HCT116 (cell line): ENCODE results near the gene EEF1A2. TPM values are rescaled to one million over a fixed set of nuclear protein-coding genes. Genes with fewer than 3 reads are reported as not detected.

Source experiments
- ATAC-seq: fragments of 200-7000 bp; cut with Tn5 transposase; 2 replicates; pipeline ENCODE4 v1.9.1; 2020; ENCODE audit warnings: mild to moderate bottlenecking, moderate library complexity
- BruUV-seq: library from RNA; stranded (reverse); fragments of 400-500 nt; replicated peaks from 2 replicates; lab custom pipeline; 2021; lab: Mats Ljungman, UMichigan
- CTCF ChIA-PET: fragments of 300-600 bp; sonication (Branson Sonifier 250); formaldehyde crosslinking; loops from one replicate; lab custom pipeline; 2021; ENCODE audit warnings: antibody characterized with exemption; lab: Charles Lee
- POLR2A ChIA-PET: fragments of 300-600, 350-600 bp; sonication (Branson Sonifier 250); formaldehyde crosslinking; loops from one replicate; lab custom pipeline; 2021; ENCODE audit warnings: antibody characterized with exemption; lab: Charles Lee
- RAD21 ChIA-PET, 2 experiments: fragments of 300-600 bp; sonication (Branson Sonifier 250); formaldehyde crosslinking; loops; one replicate each; lab custom pipeline; 2023; ENCODE audit warnings: low total read pairs in 2 of 2; ENCODE audit not compliant: uncharacterized antibody in 2 of 2, unreplicated experiment in 2 of 2, low non-redundant PET in 1 of 2; lab: Charles Lee
- DNase-seq: peaks from one replicate; pipeline ENCODE4 v3.0.0-alpha.2; 2010; ENCODE audit warnings: low read depth, low spot score
- H2AFZ ChIP-seq: fragments of 200-600 bp; shearing (Covaris generic), sonication (generic); 2 replicates; pipeline ENCODE4 v1.6.1; 2017; ENCODE audit warnings: low read depth, mixed run types, mixed read lengths, antibody characterized with exemption, low read length; ENCODE audit not compliant: poor library complexity, severe bottlenecking
- H3K27ac ChIP-seq: 2 replicates; pipeline ENCODE4 v1.5.1; 2012; ENCODE audit warnings: low read depth, low read length
- H3K27me3 ChIP-seq: fragments of 200-600 bp; sonication (generic); 2 replicates; pipeline ENCODE4 v1.6.1; 2016; ENCODE audit warnings: mixed run types, low read length, mixed read lengths; ENCODE audit not compliant: insufficient read depth
- H3K36me3 ChIP-seq, 2 experiments: fragments of 200-500 bp in 1 of 2; fragments of 200-600 bp in 1 of 2; sonication (Bioruptor generic) in 1 of 2; sonication (generic) in 1 of 2; 2 replicates each; pipeline versions ENCODE4 v1.5.1 to v1.6.1; 2014 to 2016; ENCODE audit warnings: low read length in 2 of 2, inconsistent platforms in 1 of 2, mixed read lengths in 1 of 2, mixed run types in 1 of 2; ENCODE audit not compliant: insufficient read depth in 2 of 2, control insufficient read depth in 1 of 2
- H3K4me1 ChIP-seq, 2 experiments: fragments of 200-600 bp in 1 of 2; sonication (generic) in 1 of 2; 2 replicates each; pipeline versions ENCODE4 v1.5.1 to v1.6.1; 2012 to 2017; ENCODE audit warnings: low read length in 2 of 2, inconsistent platforms in 1 of 2, mild to moderate bottlenecking in 1 of 2, mixed read lengths in 1 of 2, mixed run types in 1 of 2, moderate library complexity in 1 of 2; ENCODE audit not compliant: insufficient read depth in 2 of 2, control insufficient read depth in 1 of 2
- H3K4me2 ChIP-seq: fragments of 200-600 bp; sonication (generic); 2 replicates; pipeline ENCODE4 v1.6.1; 2017; ENCODE audit warnings: mixed run types, low read length, mixed read lengths
- H3K4me3 ChIP-seq, 2 experiments: fragments of 200-600 bp in 1 of 2; sonication (generic) in 1 of 2; replicated peaks in 1 of 2; 2 replicates each; pipeline ENCODE4 v1.5.1; 2011 to 2016; ENCODE audit warnings: low read length in 2 of 2, control low read depth in 1 of 2, low read depth in 1 of 2, mild to moderate bottlenecking in 1 of 2, mixed read lengths in 1 of 2, mixed run types in 1 of 2
- H3K79me2 ChIP-seq: fragments of 200-600 bp; sonication (generic); 2 replicates; pipeline ENCODE4 v1.6.1; 2017; ENCODE audit warnings: mild to moderate bottlenecking, mixed run types, low read length, moderate library complexity, mixed read lengths; ENCODE audit not compliant: insufficient read depth
- H3K9ac ChIP-seq: fragments of 200-600 bp; sonication (generic); 2 replicates; pipeline ENCODE4 v1.6.1; 2016; ENCODE audit warnings: low read length, mixed read lengths
- H3K9me2 ChIP-seq: fragments of 200-600 bp; sonication (generic), shearing (Covaris generic); 2 replicates; pipeline ENCODE4 v1.6.1; 2017; ENCODE audit warnings: mixed run types, mild to moderate bottlenecking, moderate library complexity; ENCODE audit not compliant: insufficient read depth
- H3K9me3 ChIP-seq, 2 experiments: fragments of 200-500 bp in 1 of 2; fragments of 200-600 bp in 1 of 2; sonication (Bioruptor generic) in 1 of 2; sonication (generic) in 1 of 2; 2 replicates each; pipeline ENCODE4 v1.6.1; 2014 to 2017; ENCODE audit warnings: low read length in 2 of 2, mixed read lengths in 2 of 2, inconsistent platforms in 1 of 2, low read depth in 1 of 2, mild to moderate bottlenecking in 1 of 2, mixed run types in 1 of 2, moderate library complexity in 1 of 2; ENCODE audit not compliant: control insufficient read depth in 1 of 2, insufficient read depth in 1 of 2
- H4K20me1 ChIP-seq: fragments of 200-600 bp; sonication (generic), shearing (Covaris generic); 2 replicates; pipeline ENCODE4 v1.6.1; 2017; ENCODE audit warnings: mixed run types, mild to moderate bottlenecking, moderate library complexity; ENCODE audit not compliant: insufficient read depth
- EGR1 ChIP-seq: IDR thresholded peaks from 2 replicates; pipeline ENCODE4 v1.6.1; 2012; ENCODE audit warnings: low read depth
- EZH2phosphoT487 ChIP-seq: fragments of 200-600 bp; IDR thresholded peaks from 2 replicates; pipeline ENCODE4 v1.6.1; 2018; ENCODE audit warnings: antibody characterized with exemption, borderline replicate concordance
- JUND ChIP-seq: IDR thresholded peaks from 2 replicates; pipeline ENCODE4 v1.6.1; 2012
- POLR2A ChIP-seq: IDR thresholded peaks from 2 replicates; pipeline ENCODE4 v1.7.0; 2011; ENCODE audit warnings: borderline replicate concordance; ENCODE audit not compliant: insufficient read depth, insufficient read length; ENCODE audit errors: extremely low read depth
- RAD21 ChIP-seq: IDR thresholded peaks from 2 replicates; pipeline ENCODE4 v1.6.1; 2012; ENCODE audit warnings: low read depth, mild to moderate bottlenecking
- REST ChIP-seq: IDR thresholded peaks from 2 replicates; pipeline ENCODE4 v1.6.1; 2012; ENCODE audit warnings: low read depth
- SIN3A ChIP-seq: IDR thresholded peaks from 2 replicates; pipeline ENCODE4 v1.6.1; 2012; ENCODE audit warnings: low read depth
- SRF ChIP-seq: IDR thresholded peaks from 2 replicates; pipeline ENCODE4 v1.6.1; 2012; ENCODE audit warnings: low read depth
- ZFX ChIP-seq: fragments of 450-650 bp; IDR thresholded peaks from 2 replicates; pipeline ENCODE4 v1.6.1; 2017
- ZNF274 ChIP-seq: fragments of 200-500 bp; sonication (Bioruptor generic); IDR thresholded peaks from 2 replicates; pipeline ENCODE4 v1.6.1; 2014; ENCODE audit warnings: mild to moderate bottlenecking, low read depth, low read length, inconsistent platforms
- intact Hi-C: fragments of 100-400 bp; cut with micrococcal nuclease; formaldehyde crosslinking; loops from 2 replicates; pipeline ENCODE4 v1.10.0; 2022
- total RNA-seq: library from RNA; stranded (reverse); gene quantifications from one replicate; pipeline ENCODE4 v1.2.1, GENCODE V29; 2021; ENCODE audit not compliant: unreplicated experiment

EEF1A2 gene
- total RNA-seq, 1 experiment from 2014 or later: 454 TPM

DNA sequence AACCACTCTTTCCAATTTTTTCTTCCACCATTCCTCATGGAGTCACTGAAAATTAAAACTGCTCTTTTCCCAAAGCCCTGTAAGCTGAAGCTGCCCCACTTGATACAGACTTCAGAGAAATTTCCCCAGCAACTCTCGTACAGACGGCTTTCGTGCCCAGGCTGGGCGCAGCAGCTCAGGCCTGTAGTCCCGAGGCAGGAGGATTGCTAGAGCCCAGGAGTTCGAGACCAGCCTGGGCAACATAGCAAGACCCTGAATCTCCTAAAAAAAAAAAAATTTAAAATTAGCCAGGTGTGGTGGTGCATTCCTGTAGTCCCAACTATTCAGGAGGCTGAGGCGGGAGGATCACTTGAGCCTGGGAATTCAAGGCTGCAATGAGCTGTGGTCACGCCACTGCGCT is 28.3 kb upstream of the EEF1A2 start:
- no TSS peak for BruUV-seq
- H3K4me1 ChIP-seq: peaks cover 5 to 25% of the 10 kb centered on the region in 2 experiments; a peak in 3 of 4 replicates
- no peak overlapping the region for H2AFZ ChIP-seq
- H3K36me3 ChIP-seq: peaks cover 6 to 14% of the 10 kb centered on the region in 2 experiments
- H3K9me3 ChIP-seq: peaks cover 5 to 7% of the 10 kb centered on the region in 2 experiments; a peak in 2 of 4 replicates
- no peak overlapping the region for H3K4me2 ChIP-seq
- no peaks in the 10 kb centered on the region for H4K20me1 ChIP-seq
- ChIA-PET CTCF (interaction anchor here (2.3 kb wide), 1 partner anchor 11 kb away, joined by 11 read pairs; the partner anchor contains the start of gene PTK6), RAD21 (no interaction called here), POLR2A (no interaction called here)
- ATAC-seq (no peak), DNase-seq (no peak)
- no peaks in the 10 kb centered on the region for H3K27me3 ChIP-seq
- H3K9ac ChIP-seq: no peak overlapping the region
- intact Hi-C loops: no loop called here
- H3K4me3 ChIP-seq: no peak overlapping the region
- H3K27ac ChIP-seq: no peak overlapping the region
- no peaks in the 10 kb centered on the region for H3K9me2 ChIP-seq
- TF ChIP-seq JUND (no peak), ZNF274 (no peak), REST (no peak), POLR2A (no peak), EZH2phosphoT487 (no peak), RAD21 (no peak), ZFX (no peak), SRF (no peak), SIN3A (no peak), EGR1 (no peak)
- H3K79me2 ChIP-seq: peaks cover 8% of the 10 kb centered on the region
